NT2/D1 (cell line): ENCODE measurements around the gene SPRY2.

ENCODE experiments used
- YY1 ChIP-seq: IDR thresholded peaks from 2 replicates; pipeline ENCODE4 v1.6.1; 2011; ENCODE audit not compliant: insufficient read length, insufficient read depth
- ZNF274 ChIP-seq: IDR thresholded peaks from 2 replicates; pipeline ENCODE4 v1.6.1; 2011; ENCODE audit warnings: mild to moderate bottlenecking, low read depth, low read length

DNA sequence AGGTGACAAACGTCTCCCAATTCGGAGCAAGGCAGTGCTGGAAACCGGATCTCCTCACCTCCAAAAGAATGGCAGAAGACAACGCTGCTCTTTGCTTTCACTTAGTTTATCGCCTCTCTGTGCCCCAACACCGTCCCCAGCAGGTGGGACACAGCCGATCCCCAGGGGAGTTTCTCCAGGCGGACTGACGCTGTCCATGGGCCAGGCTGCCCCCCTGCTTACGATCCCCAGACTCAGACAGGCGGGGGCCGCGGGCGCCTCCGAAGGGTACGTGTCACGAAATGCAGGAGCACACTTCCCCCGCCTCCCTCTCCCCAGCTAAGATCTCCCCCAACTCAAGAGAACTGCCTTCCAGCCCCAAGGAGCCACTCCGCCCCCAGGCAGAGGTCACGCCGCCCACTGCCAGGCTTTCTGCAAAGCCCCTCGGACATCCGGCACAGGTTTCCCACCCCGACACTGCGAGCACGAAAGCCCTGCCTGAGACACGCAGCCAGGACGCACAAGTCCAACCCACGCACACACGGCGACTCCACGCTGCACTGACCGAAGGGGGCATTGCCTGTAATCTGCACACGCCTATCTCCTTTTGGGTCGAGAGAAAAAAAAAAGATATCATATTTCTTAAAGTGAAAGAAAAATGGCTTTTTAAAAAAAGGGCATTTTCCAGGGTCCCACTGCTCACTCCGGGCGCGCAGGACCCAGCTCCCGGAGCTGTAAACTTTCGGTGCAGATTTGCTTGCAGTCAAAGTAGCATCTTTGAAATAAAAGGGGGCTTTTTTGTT, 2.0 kb downstream of the SPRY2 start:
- TF ChIP-seq ZNF274 (no peak), YY1 (no peak)
